IMR-90 (cell line): ENCODE data around the gene MBOAT1. TPM values are rescaled to one million over a fixed set of nuclear protein-coding genes. Genes with fewer than 3 reads are reported as not detected.

ENCODE experiments used
- ATAC-seq: fragments of 200-7000 bp; cut with Tn5 transposase; 2 replicates; pipeline ENCODE4 v1.9.1; 2020; ENCODE audit warnings: low read depth, mild to moderate bottlenecking, moderate library complexity
- BruUV-seq: library from RNA; stranded (reverse); fragments of 400-500 nt; replicated peaks from 2 replicates; lab custom pipeline; 2021; lab: Mats Ljungman, UMichigan
- CTCF ChIA-PET: fragments of 300-600 bp; formaldehyde crosslinking; extraction: SDS; loops from one replicate; lab custom pipeline; 2021; ENCODE audit warnings: antibody characterized with exemption; lab: Yijun Ruan, JAX
- POLR2A ChIA-PET: fragments of 300-600 bp; sonication (Branson Sonifier 250); formaldehyde crosslinking; loops from one replicate; lab custom pipeline; 2022; ENCODE audit warnings: antibody characterized with exemption; ENCODE audit not compliant: unreplicated experiment; lab: Charles Lee
- DNase-seq: peaks from one replicate; pipeline ENCODE4 v3.0.0; 2013
- H2AFZ ChIP-seq: replicated peaks from 2 replicates; pipeline ENCODE3; 2013; ENCODE audit warnings: low read length, mild to moderate bottlenecking; ENCODE audit not compliant: poor library complexity
- H2AK5ac ChIP-seq: 2 replicates; pipeline ENCODE4 v1.6.1; 2013; ENCODE audit warnings: low read depth, low read length, inconsistent platforms
- H2AK9ac ChIP-seq: replicated peaks from 2 replicates; pipeline ENCODE3; 2013; ENCODE audit warnings: mild to moderate bottlenecking, low read depth, low read length, moderate library complexity; ENCODE audit not compliant: poor library complexity
- H2BK120ac ChIP-seq: 2 replicates; pipeline ENCODE4 v1.6.1; 2013; ENCODE audit warnings: low read depth, low read length, inconsistent platforms
- H2BK15ac ChIP-seq: 3 replicates; pipeline ENCODE4 v1.6.1; 2013; ENCODE audit warnings: low read depth, low read length, inconsistent platforms
- H2BK20ac ChIP-seq: 2 replicates; pipeline ENCODE4 v1.6.1; 2013; ENCODE audit warnings: low read depth, mild to moderate bottlenecking, inconsistent platforms, low read length, moderate library complexity
- H2BK5ac ChIP-seq: 2 replicates; pipeline ENCODE4 v1.6.1; 2013; ENCODE audit warnings: mild to moderate bottlenecking, low read depth, low read length, inconsistent platforms; ENCODE audit not compliant: poor library complexity, severe bottlenecking
- H3K14ac ChIP-seq: replicated peaks from 2 replicates; pipeline ENCODE4 v1.6.1; 2013; ENCODE audit warnings: low read depth, low read length, inconsistent platforms
- H3K18ac ChIP-seq: 2 replicates; pipeline ENCODE4 v1.6.1; 2013; ENCODE audit warnings: low read depth, low read length, control low read depth
- H3K23ac ChIP-seq: 2 replicates; pipeline ENCODE4 v1.6.1; 2013; ENCODE audit warnings: low read depth, low read length, inconsistent platforms
- H3K27ac ChIP-seq: 2 replicates; pipeline ENCODE4 v1.5.1; 2013; ENCODE audit warnings: mild to moderate bottlenecking, control low read depth, low read length; ENCODE audit not compliant: insufficient read depth
- H3K27me3 ChIP-seq: 2 replicates; pipeline ENCODE4 v1.6.1; 2013; ENCODE audit warnings: low read length; ENCODE audit not compliant: control insufficient read depth, insufficient read depth
- H3K36me3 ChIP-seq: 2 replicates; pipeline ENCODE4 v1.6.1; 2013; ENCODE audit warnings: low read length, mixed read lengths; ENCODE audit not compliant: control insufficient read depth, insufficient read depth
- H3K4ac ChIP-seq: 2 replicates; pipeline ENCODE4 v1.6.1; 2013; ENCODE audit warnings: low read depth, low read length, inconsistent platforms
- H3K4me1 ChIP-seq: 2 replicates; pipeline ENCODE4 v1.6.1; 2013; ENCODE audit warnings: low read length, mixed read lengths; ENCODE audit not compliant: control insufficient read depth, insufficient read depth
- H3K4me2 ChIP-seq: 2 replicates; pipeline ENCODE4 v1.6.1; 2013; ENCODE audit warnings: low read depth, mild to moderate bottlenecking, control low read depth, low read length, moderate library complexity
- H3K4me3 ChIP-seq: 2 replicates; pipeline ENCODE4 v1.5.1; 2013; ENCODE audit warnings: low read depth, mild to moderate bottlenecking, control low read depth, low read length, moderate library complexity; ENCODE audit not compliant: insufficient read depth
- H3K56ac ChIP-seq: 2 replicates; pipeline ENCODE4 v1.6.1; 2013; ENCODE audit warnings: low read length, inconsistent platforms; ENCODE audit not compliant: insufficient read depth; ENCODE audit errors: extremely low read depth
- H3K79me1 ChIP-seq, 2 experiments: 2 replicates each; pipeline ENCODE4 v1.6.1; 2013; ENCODE audit warnings: low read length in 2 of 2, inconsistent platforms in 1 of 2, low read depth in 1 of 2
- H3K9ac ChIP-seq: 2 replicates; pipeline ENCODE4 v1.6.1; 2013; ENCODE audit warnings: low read depth, low read length, control low read depth
- H3K9me1 ChIP-seq: 2 replicates; pipeline ENCODE4 v1.6.1; 2013; ENCODE audit warnings: low read length, inconsistent platforms; ENCODE audit not compliant: insufficient read depth
- H3K9me3 ChIP-seq: 2 replicates; pipeline ENCODE4 v1.6.1; 2013; ENCODE audit warnings: low read length; ENCODE audit not compliant: control insufficient read depth, insufficient read depth
- H4K20me1 ChIP-seq: 2 replicates; pipeline ENCODE4 v1.6.1; 2013; ENCODE audit warnings: low read length, inconsistent platforms; ENCODE audit not compliant: insufficient read depth
- H4K5ac ChIP-seq: 2 replicates; pipeline ENCODE4 v1.6.1; 2013; ENCODE audit warnings: mild to moderate bottlenecking, low read depth, low read length, control low read depth
- H4K8ac ChIP-seq, 2 experiments: 2 replicates each; pipeline ENCODE4 v1.6.1; 2013; ENCODE audit warnings: low read depth in 2 of 2, low read length in 2 of 2, control low read depth in 1 of 2, inconsistent platforms in 1 of 2
- H4K91ac ChIP-seq: 2 replicates; pipeline ENCODE4 v1.6.1; 2013; ENCODE audit warnings: low read depth, low read length, inconsistent platforms; ENCODE audit not compliant: insufficient read depth
- CEBPB ChIP-seq: IDR thresholded peaks from 2 replicates; pipeline ENCODE4 v1.6.1; 2012; ENCODE audit warnings: low read depth, low read length, improper control_type of control experiment
- NFE2L2 ChIP-seq: fragments of 150-350 bp; IDR thresholded peaks from 2 replicates; pipeline ENCODE4 v1.6.1; 2016; ENCODE audit warnings: low read depth, mild to moderate bottlenecking, low read length
- RAD21 ChIP-seq: IDR thresholded peaks from 2 replicates; pipeline ENCODE4 v1.6.1; 2012; ENCODE audit warnings: low read length, improper control_type of control experiment
- WGBS, 2 experiments: methylation state at CpG; one replicate each; pipeline versions ENCODE4 v1.1.5 to v1.1.7; 2013; ENCODE audit warnings: missing lambda C conversion rate in 2 of 2; ENCODE audit not compliant: insufficient read length in 1 of 2; ENCODE audit errors: extremely low coverage in 2 of 2; 5-methylcytosine and 5-hydroxymethylcytosine counted together
- dilution Hi-C: fragments of 300-500 bp; cut with HindIII; formaldehyde crosslinking; loops from one replicate; pipeline ENCODE4 v1.14.3; 2018; ENCODE audit warnings: low sequenced_read_pairs; ENCODE audit not compliant: unreplicated experiment
- in situ Hi-C: fragments of 300-500 bp; cut with MboI; formaldehyde crosslinking; loops from 3 replicates; pipeline ENCODE4 v1.14.3; 2019; ENCODE audit warnings: low sequenced_read_pairs, inconsistent platforms, mixed read lengths
- intact Hi-C: fragments of 100-400 bp; cut with micrococcal nuclease; formaldehyde crosslinking; loops from 2 replicates; pipeline ENCODE4 v1.10.0; 2022
- polyA plus RNA-seq, 3 experiments: library from polyadenylated mRNA; depleted of rRNA; stranded (reverse); fragments of >200 nt; gene quantifications; 2 replicates each; pipeline ENCODE4 v1.2.3, GENCODE V29; 2012; ENCODE audit warnings: low replicate concordance in 1 of 3
- total RNA-seq: library from RNA; depleted of rRNA; stranded (reverse); fragments of >200 nt; gene quantifications from 2 replicates; pipeline ENCODE4 v1.2.3, GENCODE V29; 2012
- TF ChIP-seq, protein P1 (sequence below): fragments of 150-350 bp; IDR thresholded peaks from 2 replicates; pipeline ENCODE4 v1.6.1; 2016; ENCODE audit warnings: low read depth, mild to moderate bottlenecking, low read length, moderate library complexity, borderline replicate concordance
- TF ChIP-seq, protein P2 (sequence below): fragments of 150-350 bp; IDR thresholded peaks from 2 replicates; pipeline ENCODE4 v1.6.1; 2017; ENCODE audit warnings: mild to moderate bottlenecking, antibody characterized with exemption, low read length, low read depth

The MBOAT1 gene
- total and polyA plus RNA-seq, 2 of the 4 experiments (the other 2 are of a cell fraction) = 1.6 to 4.7 TPM

DNA sequence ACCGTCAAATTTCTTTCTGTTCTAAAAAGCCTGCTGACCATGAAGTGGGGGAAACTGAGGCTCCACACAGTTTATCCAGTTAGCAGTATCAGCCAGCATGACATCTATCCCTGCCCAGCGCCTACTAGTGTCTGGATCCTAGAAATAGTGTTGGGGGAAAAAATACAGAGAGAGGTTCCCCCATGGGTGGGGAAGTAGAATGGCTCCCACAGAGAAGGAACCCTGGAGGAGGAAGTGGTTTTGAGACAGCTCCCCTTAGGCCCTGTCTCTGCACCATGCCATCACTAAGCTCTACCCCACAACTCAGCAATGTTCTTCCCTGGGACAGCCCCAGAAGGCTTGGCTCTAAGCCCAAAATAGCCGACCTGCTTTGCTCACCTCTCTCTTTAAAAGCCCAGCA, 153.4 kb downstream of the MBOAT1 start:
- H4K91ac ChIP-seq = no peak overlapping the region
- ATAC-seq (no peak), DNase-seq (no peak)
- H3K9me1 ChIP-seq = no peaks in the 10 kb centered on the region
- H3K18ac ChIP-seq = no peak overlapping the region
- no peaks in the 10 kb centered on the region; the same call in 1 of the 2 replicates for H3K27me3 ChIP-seq
- no peak overlapping the region for H3K56ac ChIP-seq
- H2AFZ ChIP-seq = no peak overlapping the region
- in situ Hi-C loops (loop anchor here (10.0 kb wide), 1 partner anchor 1454 kb away; no protein-coding TSS in a partner anchor), intact Hi-C loops (loop anchor here (10.0 kb wide), 3 partner anchors 204 to 1064 kb away; no protein-coding TSS in a partner anchor), dilution Hi-C loops (no loop called here)
- H3K4me1 ChIP-seq = no peaks in the 10 kb centered on the region
- H3K9ac ChIP-seq = no peak overlapping the region
- H2BK20ac ChIP-seq = no peak overlapping the region
- no peak overlapping the region for H3K4me3 ChIP-seq
- ChIA-PET CTCF (no interaction called here), POLR2A (no interaction called here)
- TF ChIP-seq, protein P1, sequence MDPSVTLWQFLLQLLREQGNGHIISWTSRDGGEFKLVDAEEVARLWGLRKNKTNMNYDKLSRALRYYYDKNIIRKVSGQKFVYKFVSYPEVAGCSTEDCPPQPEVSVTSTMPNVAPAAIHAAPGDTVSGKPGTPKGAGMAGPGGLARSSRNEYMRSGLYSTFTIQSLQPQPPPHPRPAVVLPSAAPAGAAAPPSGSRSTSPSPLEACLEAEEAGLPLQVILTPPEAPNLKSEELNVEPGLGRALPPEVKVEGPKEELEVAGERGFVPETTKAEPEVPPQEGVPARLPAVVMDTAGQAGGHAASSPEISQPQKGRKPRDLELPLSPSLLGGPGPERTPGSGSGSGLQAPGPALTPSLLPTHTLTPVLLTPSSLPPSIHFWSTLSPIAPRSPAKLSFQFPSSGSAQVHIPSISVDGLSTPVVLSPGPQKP = no peak
- TF ChIP-seq, protein P2, sequence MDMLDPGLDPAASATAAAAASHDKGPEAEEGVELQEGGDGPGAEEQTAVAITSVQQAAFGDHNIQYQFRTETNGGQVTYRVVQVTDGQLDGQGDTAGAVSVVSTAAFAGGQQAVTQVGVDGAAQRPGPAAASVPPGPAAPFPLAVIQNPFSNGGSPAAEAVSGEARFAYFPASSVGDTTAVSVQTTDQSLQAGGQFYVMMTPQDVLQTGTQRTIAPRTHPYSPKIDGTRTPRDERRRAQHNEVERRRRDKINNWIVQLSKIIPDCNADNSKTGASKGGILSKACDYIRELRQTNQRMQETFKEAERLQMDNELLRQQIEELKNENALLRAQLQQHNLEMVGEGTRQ = no peak
- TF ChIP-seq RAD21 (no peak), CEBPB (no peak), NFE2L2 (no peak)
- H3K27ac ChIP-seq = no peak overlapping the region
- H3K36me3 ChIP-seq = no peaks in the 10 kb centered on the region
- H4K5ac ChIP-seq = no peak overlapping the region
- 20% methylated on average over 1 of the region's 3 CpGs; no CpG with 5 or more reads in 1 of the 2 experiments for WGBS, 2 experiments
- BruUV-seq = no TSS peak
- no peak overlapping the region for H3K4ac ChIP-seq
- no peaks in the 10 kb centered on the region for H3K79me1 ChIP-seq
- no peak overlapping the region for H2AK5ac ChIP-seq
- no peak overlapping the region for H4K8ac ChIP-seq
- H2BK120ac ChIP-seq = no peak overlapping the region
- no peak overlapping the region for H2BK5ac ChIP-seq
- no peak overlapping the region for H3K23ac ChIP-seq
- H2AK9ac ChIP-seq = no peak overlapping the region
- no peaks in the 10 kb centered on the region for H4K20me1 ChIP-seq
- no peak overlapping the region for H3K4me2 ChIP-seq
- H3K14ac ChIP-seq = no peak overlapping the region
- no peak overlapping the region for H2BK15ac ChIP-seq
- no peaks in the 10 kb centered on the region for H3K9me3 ChIP-seq
